IgD-negative memory B cell (primary cell): ENCODE results near the gene PRR20D. TPM values are rescaled to one million over a fixed set of nuclear protein-coding genes. Genes with fewer than 3 reads are reported as not detected.
"Not testable (repeated sequence)": the region's sequence is repeated elsewhere in the genome, so short reads cannot be mapped to it uniquely, and the experiment has no call there.

Source experiments
- H3K27ac Mint-ChIP-seq, 3 donors: one replicate each; pipeline ENCODE4 v1.8.0; 2020 to 2022; ENCODE audit warnings: mild to moderate bottlenecking in 3 of 3, mixed read lengths in 3 of 3, moderate library complexity in 1 of 3
- H3K27me3 Mint-ChIP-seq: one replicate; pipeline ENCODE4 v1.8.0; 2021; ENCODE audit warnings: mixed read lengths
- H3K36me3 Mint-ChIP-seq: one replicate; pipeline ENCODE4 v1.8.0; 2020; ENCODE audit warnings: mild to moderate bottlenecking, mixed read lengths
- H3K4me1 Mint-ChIP-seq, 3 donors: one replicate each; pipeline ENCODE4 v1.8.0; 2020 to 2022; ENCODE audit warnings: mixed read lengths in 3 of 3, mild to moderate bottlenecking in 1 of 3
- H3K4me3 Mint-ChIP-seq, 4 donors: one replicate each; pipeline ENCODE4 v1.8.0; 2020 to 2022; ENCODE audit warnings: mild to moderate bottlenecking in 4 of 4, mixed read lengths in 4 of 4, moderate library complexity in 3 of 4
- H3K9me3 Mint-ChIP-seq, 3 donors: one replicate each; pipeline ENCODE4 v1.8.0; 2020 to 2021; ENCODE audit warnings: mixed read lengths in 3 of 3, mild to moderate bottlenecking in 1 of 3
- polyA plus RNA-seq: library from polyadenylated mRNA; unstranded; fragments of 300-500 nt; fragmentation: Illumina TruSeq; gene quantifications from one replicate; pipeline ENCODE4 v1.2.3, GENCODE V29; 2021

PRR20D gene
- not detected for polyA plus RNA-seq

DNA sequence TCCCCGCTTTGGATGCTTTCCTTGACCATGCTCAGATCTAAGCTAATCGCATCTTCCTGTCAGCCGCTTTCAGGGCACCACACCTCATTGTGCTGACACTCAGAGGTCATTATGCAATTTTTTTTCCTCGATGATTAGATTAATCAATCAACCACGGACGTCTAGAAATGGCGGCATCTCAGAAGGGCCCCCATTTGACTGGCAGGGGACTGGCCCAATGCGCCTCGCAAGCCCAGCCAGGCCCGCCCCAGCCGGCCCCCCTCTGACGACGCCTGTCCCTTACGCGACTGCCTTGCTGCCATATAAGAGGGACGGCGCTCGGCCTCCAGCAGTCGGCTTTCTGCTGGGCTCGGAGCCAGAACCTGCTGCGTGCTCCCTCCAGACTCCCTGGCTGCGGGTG, at the start of gene PRR20D:
Gene PRR20D, plus strand, starts transcription at position 301 of the 400 bp plus-strand sequence. CDS start 387 bp downstream, outside the sequence.
- not testable (repeated sequence) for H3K9me3 Mint-ChIP-seq, H3K4me3 Mint-ChIP-seq, H3K36me3 Mint-ChIP-seq

DNA sequence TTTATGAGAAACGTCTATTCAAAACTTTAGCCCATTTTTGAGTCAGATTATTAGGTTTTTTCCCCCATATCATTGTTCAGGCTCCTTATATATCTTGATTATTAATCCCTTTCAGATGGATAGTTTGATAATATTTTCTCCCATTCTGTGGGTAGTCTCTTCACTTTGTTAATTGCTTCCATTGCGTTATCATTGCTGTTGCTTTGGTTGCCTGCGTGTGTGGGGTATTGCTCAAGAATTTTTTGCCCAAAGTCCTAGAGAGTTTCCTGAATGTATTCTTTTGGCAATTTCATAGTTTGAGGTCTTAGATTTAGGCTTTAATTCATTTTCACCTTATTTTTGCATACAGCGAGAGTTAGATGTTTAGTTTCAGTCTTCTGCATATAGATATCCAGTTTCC, 45.5 kb upstream of the PRR20D start:
- no peaks in the 10 kb centered on the region for H3K27me3 Mint-ChIP-seq
- H3K36me3 Mint-ChIP-seq, result no peaks in the 10 kb centered on the region
- peaks cover 3 to 30% (median 4%) of the 10 kb centered on the region in 3 donors for H3K9me3 Mint-ChIP-seq
- H3K27ac Mint-ChIP-seq, result no peak overlapping the region
- H3K4me1 Mint-ChIP-seq, result no peaks in the 10 kb centered on the region
- H3K4me3 Mint-ChIP-seq, result no peak overlapping the region

More for the DNA sequence above, at the start of gene PRR20D:
- not testable (repeated sequence) for H3K27ac Mint-ChIP-seq, H3K27me3 Mint-ChIP-seq, H3K4me1 Mint-ChIP-seq

DNA sequence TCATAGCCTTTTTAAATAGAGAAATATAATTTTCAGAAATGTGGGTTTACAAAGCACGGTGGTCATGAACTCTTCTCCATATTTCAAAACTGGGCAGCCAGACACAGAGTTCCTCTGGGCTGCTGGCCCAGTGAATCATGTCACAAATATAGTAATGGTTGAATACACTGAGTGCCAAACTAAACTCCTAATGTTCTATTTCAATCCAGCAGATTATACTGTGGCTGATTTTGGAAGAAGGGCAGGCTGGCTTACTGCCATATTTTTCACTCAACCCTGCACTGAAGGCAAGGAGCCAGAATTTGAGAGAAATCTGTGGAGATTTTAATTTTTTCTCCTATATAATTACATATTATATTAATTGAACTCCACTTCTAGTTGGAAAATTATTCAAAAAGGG, 36.8 kb upstream of the PRR20D start:
- H3K4me1 Mint-ChIP-seq, result no peaks in the 10 kb centered on the region
- no peaks in the 10 kb centered on the region for H3K36me3 Mint-ChIP-seq
- peaks cover 1 to 7% (median 7%) of the 10 kb centered on the region in 3 donors for H3K9me3 Mint-ChIP-seq
- no peaks in the 10 kb centered on the region for H3K27me3 Mint-ChIP-seq
- H3K4me3 Mint-ChIP-seq, result no peak overlapping the region
- H3K27ac Mint-ChIP-seq, result no peak overlapping the region

DNA sequence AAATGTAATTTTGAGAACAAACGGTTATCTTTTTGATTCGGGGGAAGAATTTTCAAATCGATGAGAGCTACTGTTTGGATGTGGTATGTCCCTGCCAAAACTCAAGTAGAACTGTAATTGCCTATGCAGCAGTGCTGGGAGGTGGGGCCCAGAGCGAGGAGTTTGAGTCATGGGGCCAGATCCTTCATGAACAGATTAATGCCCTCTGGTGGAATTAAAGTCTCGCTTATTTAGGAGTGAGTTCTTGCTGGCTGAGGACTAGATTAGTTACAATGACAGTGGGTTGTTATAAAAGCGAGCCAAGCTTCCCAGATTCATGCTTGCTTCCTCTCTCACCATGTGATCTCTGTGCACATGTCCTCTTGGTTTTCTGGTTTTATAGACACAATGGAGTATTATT, 31.5 kb upstream of the PRR20D start:
- no peaks in the 10 kb centered on the region for H3K36me3 Mint-ChIP-seq
- H3K9me3 Mint-ChIP-seq, result peaks cover 1 to 5% (median 3%) of the 10 kb centered on the region in 3 donors
- no peak overlapping the region for H3K4me3 Mint-ChIP-seq
- no peaks in the 10 kb centered on the region for H3K4me1 Mint-ChIP-seq
- H3K27me3 Mint-ChIP-seq, result no peaks in the 10 kb centered on the region
- no peak overlapping the region for H3K27ac Mint-ChIP-seq

DNA sequence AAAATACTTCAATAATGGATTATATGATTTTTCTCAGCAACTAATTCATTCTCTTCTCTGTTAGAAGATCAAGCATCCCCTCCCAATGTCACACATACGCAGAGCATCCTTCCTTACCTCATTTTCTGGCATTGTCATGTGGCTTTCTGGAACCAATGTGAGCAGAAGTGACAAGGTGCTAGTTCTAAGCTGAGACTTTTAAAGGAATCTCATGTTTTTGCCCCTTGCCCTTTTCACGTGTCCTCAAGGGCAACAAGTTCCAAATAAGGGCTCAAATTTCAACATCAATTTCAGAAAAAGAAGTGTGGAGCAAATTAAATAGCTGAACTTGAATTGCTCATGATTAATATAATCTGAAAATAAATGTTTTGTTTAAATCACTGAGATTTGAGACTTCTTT, 24.3 kb upstream of the PRR20D start:
- no peak overlapping the region for H3K4me3 Mint-ChIP-seq
- H3K9me3 Mint-ChIP-seq, result peaks cover 0 to 9% (median 0%) of the 10 kb centered on the region in 3 donors
- H3K27ac Mint-ChIP-seq, result no peak overlapping the region

DNA sequence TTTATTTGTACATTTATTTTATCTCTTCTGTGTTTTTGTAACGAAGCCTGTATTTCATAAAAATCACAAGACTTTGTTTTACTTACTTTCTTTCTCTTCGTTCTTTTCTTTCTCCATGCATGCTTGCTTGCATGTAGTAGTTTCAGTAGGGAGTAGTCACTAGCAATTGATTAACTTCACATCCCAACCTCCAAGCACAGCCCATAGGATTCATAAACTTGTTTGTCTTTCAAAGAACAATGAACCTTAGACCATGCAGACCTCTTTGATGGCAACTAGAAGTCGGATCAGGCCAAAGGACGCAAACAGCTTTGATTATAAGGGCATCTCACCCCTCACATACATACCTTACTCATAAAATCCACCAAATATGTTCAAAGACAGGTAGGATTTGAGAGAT, 22.8 kb upstream of the PRR20D start:
- Mint-ChIP-seq H3K4me1 (peaks cover 0 to 1% (median 0%) of the 10 kb centered on the region in 3 donors), H3K27me3 (no peaks in the 10 kb centered on the region), H3K36me3 (no peaks in the 10 kb centered on the region), H3K9me3 (peaks cover 0 to 3% (median 0%) of the 10 kb centered on the region in 3 donors), H3K27ac (no peak overlapping the region), H3K4me3 (no peak overlapping the region)

More for the DNA sequence above, 24.3 kb upstream of the PRR20D start:
- peaks cover 0 to 1% (median 0%) of the 10 kb centered on the region in 3 donors for H3K4me1 Mint-ChIP-seq
- no peaks in the 10 kb centered on the region for H3K36me3 Mint-ChIP-seq
- H3K27me3 Mint-ChIP-seq, result no peaks in the 10 kb centered on the region

DNA sequence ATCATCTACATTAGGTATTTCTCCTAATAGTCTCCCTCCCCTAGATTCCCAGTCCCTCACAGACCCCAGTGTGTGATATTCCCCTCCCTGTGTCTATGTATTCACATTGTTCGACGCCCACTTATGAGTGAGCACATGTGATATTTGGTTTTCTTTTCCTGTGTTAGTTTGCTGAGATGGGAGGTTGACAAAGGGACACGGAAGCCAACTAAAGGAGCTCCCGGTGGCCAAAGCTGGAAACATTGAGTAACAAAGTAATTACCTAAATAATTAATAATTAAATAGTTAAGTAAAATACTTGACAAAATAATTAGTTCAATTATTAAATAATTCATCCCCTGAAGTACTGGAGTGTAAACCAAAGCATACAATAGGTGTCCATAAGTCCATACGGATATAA, 21.4 kb upstream of the PRR20D start:
- H3K4me3 Mint-ChIP-seq, result no peak overlapping the region
- no peaks in the 10 kb centered on the region for H3K36me3 Mint-ChIP-seq
- H3K4me1 Mint-ChIP-seq, result peaks cover 0 to 1% (median 0%) of the 10 kb centered on the region in 3 donors
- no peaks in the 10 kb centered on the region for H3K27me3 Mint-ChIP-seq
- H3K9me3 Mint-ChIP-seq, result peaks cover 0 to 3% (median 0%) of the 10 kb centered on the region in 3 donors
- no peak overlapping the region for H3K27ac Mint-ChIP-seq

DNA sequence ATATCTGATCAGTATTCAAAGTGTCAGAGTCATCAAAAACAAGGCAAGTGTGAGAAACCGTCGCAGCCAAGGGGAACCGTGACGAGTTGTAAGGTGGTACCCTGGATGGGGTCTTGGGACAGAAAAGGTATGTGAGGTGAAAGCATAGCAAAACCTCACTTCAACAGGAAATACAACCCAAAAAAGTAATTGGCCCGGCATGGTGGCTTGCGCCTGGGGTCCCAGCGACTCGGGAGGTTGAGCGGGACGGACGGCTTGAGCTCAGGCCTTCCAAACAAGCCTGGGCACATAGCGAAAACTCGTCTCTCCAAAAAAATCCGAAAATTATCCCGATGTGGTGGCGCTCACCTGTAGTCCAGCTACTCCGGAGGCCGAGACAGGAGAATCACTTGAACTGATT, 20.7 kb upstream of the PRR20D start:
- H3K27me3 Mint-ChIP-seq, H3K4me1 Mint-ChIP-seq, H3K36me3 Mint-ChIP-seq, H3K27ac Mint-ChIP-seq, H3K9me3 Mint-ChIP-seq, H3K4me3 Mint-ChIP-seq: not testable (repeated sequence)

DNA sequence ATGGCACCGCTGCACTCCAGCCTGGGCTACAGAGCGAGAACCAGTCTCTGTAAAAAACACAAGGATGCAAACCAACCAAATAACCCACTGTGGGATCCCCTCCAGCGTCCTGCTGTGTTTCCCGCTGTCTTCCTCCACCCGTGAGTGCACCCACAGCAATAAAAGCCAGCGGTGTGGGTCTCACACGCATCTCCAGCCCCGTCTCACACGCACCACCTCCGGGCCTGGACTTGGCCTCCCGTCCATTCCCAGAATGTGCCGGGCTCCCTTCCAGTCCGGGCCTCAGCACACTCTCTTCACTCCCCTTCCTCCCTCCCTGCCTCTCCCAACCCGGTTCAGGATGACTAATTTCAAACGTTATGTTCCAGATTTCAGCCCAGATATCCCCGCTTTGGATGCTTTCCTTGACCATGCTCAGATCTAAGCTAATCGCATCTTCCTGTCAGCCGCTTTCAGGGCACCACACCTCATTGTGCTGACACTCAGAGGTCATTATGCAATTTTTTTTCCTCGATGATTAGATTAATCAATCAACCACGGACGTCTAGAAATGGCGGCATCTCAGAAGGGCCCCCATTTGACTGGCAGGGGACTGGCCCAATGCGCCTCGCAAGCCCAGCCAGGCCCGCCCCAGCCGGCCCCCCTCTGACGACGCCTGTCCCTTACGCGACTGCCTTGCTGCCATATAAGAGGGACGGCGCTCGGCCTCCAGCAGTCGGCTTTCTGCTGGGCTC, 20.0 kb upstream of the PRR20D start, which contains the start of gene PRR20A:
Gene PRR20A, plus strand, starts transcription at position 684 of the 734 bp plus-strand sequence. CDS start 387 bp downstream, outside the sequence.
- H3K27me3 Mint-ChIP-seq, H3K27ac Mint-ChIP-seq, H3K4me1 Mint-ChIP-seq, H3K4me3 Mint-ChIP-seq, H3K36me3 Mint-ChIP-seq, H3K9me3 Mint-ChIP-seq: not testable (repeated sequence)

DNA sequence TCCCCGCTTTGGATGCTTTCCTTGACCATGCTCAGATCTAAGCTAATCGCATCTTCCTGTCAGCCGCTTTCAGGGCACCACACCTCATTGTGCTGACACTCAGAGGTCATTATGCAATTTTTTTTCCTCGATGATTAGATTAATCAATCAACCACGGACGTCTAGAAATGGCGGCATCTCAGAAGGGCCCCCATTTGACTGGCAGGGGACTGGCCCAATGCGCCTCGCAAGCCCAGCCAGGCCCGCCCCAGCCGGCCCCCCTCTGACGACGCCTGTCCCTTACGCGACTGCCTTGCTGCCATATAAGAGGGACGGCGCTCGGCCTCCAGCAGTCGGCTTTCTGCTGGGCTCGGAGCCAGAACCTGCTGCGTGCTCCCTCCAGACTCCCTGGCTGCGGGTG, 13.2 kb upstream of the PRR20D start, which contains the start of gene PRR20B:
Gene PRR20B, plus strand, starts transcription at position 301 of the 400 bp plus-strand sequence. CDS start 387 bp downstream, outside the sequence.
- H3K36me3 Mint-ChIP-seq, H3K9me3 Mint-ChIP-seq, H3K4me3 Mint-ChIP-seq, H3K27ac Mint-ChIP-seq, H3K4me1 Mint-ChIP-seq, H3K27me3 Mint-ChIP-seq: not testable (repeated sequence)

DNA sequence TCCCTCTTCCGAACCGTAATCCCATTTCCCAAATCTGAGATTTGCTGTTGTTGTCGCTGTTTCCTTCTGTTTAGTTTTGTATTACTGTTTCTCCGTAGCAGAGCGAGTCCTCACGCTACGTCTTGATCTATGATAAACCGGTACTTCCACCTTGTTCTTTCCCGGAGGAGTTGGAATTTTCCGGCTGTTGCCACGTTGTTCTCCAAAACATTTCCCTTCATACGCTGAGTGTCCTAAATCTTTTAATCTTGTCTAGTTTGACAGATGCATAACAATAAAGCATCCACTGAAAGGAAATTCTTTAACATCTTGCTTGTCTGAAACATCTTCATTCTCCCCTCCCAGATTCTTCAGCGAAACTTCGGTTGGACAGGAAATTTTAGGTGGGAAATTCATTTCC, 12.3 kb upstream of the PRR20D start:
- H3K4me1 Mint-ChIP-seq, H3K36me3 Mint-ChIP-seq, H3K27me3 Mint-ChIP-seq, H3K27ac Mint-ChIP-seq, H3K9me3 Mint-ChIP-seq, H3K4me3 Mint-ChIP-seq: not testable (repeated sequence)

DNA sequence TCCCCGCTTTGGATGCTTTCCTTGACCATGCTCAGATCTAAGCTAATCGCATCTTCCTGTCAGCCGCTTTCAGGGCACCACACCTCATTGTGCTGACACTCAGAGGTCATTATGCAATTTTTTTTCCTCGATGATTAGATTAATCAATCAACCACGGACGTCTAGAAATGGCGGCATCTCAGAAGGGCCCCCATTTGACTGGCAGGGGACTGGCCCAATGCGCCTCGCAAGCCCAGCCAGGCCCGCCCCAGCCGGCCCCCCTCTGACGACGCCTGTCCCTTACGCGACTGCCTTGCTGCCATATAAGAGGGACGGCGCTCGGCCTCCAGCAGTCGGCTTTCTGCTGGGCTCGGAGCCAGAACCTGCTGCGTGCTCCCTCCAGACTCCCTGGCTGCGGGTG, 6.7 kb upstream of the PRR20D start, which contains the start of gene PRR20C:
Gene PRR20C, plus strand, starts transcription at position 301 of the 400 bp plus-strand sequence. CDS start 387 bp downstream, outside the sequence.
- not testable (repeated sequence) for H3K27me3 Mint-ChIP-seq, H3K9me3 Mint-ChIP-seq, H3K27ac Mint-ChIP-seq, H3K4me3 Mint-ChIP-seq, H3K36me3 Mint-ChIP-seq, H3K4me1 Mint-ChIP-seq

DNA sequence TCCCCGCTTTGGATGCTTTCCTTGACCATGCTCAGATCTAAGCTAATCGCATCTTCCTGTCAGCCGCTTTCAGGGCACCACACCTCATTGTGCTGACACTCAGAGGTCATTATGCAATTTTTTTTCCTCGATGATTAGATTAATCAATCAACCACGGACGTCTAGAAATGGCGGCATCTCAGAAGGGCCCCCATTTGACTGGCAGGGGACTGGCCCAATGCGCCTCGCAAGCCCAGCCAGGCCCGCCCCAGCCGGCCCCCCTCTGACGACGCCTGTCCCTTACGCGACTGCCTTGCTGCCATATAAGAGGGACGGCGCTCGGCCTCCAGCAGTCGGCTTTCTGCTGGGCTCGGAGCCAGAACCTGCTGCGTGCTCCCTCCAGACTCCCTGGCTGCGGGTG, 6.5 kb downstream of the PRR20D start, which contains the start of gene PRR20E:
Gene PRR20E, plus strand, starts transcription at position 301 of the 400 bp plus-strand sequence. CDS start 387 bp downstream, outside the sequence.
- H3K27ac Mint-ChIP-seq, H3K36me3 Mint-ChIP-seq, H3K9me3 Mint-ChIP-seq, H3K4me3 Mint-ChIP-seq, H3K4me1 Mint-ChIP-seq, H3K27me3 Mint-ChIP-seq: not testable (repeated sequence)

DNA sequence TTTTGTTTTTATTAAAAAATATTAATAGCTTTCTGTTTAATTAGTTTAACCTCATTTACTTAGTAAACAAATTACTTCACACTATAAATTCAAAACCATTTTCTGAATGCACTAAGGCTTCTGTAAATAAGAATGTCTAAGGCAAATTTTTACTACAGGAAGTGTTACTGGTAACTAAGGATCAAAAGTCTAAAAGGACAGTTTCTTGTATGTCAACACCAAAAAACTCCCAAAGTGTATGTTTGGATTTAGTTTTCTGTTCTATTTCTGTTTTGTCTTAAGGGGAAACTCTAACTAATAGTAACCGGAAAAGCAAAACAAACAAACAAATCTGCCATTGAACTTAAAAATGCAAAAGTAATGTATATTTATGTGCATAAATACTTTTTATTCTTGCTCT, 31.2 kb downstream of the PRR20D start:
- Mint-ChIP-seq H3K4me1 (no peaks in the 10 kb centered on the region), H3K27ac (no peak overlapping the region), H3K27me3 (no peaks in the 10 kb centered on the region), H3K4me3 (no peak overlapping the region), H3K36me3 (no peaks in the 10 kb centered on the region), H3K9me3 (no peaks in the 10 kb centered on the region)

DNA sequence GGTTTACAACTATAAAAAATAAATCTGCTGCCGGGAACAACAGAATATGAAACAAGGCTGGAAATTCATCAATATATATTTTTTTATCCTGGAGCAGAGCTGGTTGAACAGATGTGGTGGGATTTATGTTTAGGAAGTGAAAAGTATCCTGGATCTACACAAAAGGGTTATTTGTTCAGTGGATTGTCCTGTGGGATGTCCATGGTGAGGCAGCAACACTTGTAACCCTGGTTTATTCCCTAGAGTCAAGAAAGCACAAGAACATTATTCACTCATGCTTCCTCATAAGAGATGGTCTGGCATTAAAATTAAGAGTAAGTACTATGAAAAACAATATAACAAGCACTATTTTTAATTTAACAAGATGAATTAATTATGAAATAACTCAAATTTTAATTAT, 52.6 kb downstream of the PRR20D start:
- H3K27ac Mint-ChIP-seq, result no peak overlapping the region
- no peaks in the 10 kb centered on the region for H3K27me3 Mint-ChIP-seq
- peaks cover 0 to 2% (median 2%) of the 10 kb centered on the region in 3 donors for H3K9me3 Mint-ChIP-seq
- no peaks in the 10 kb centered on the region for H3K36me3 Mint-ChIP-seq
- no peaks in the 10 kb centered on the region for H3K4me1 Mint-ChIP-seq
- no peak overlapping the region for H3K4me3 Mint-ChIP-seq
